NCI-H345 treated with DMSO at 0.1 percent for 48 hours (cell line): ENCODE measurements around the gene CNGA1.

Experiments used
- DNase-seq: peaks from one replicate; lab custom pipeline; 2025; ENCODE audit not compliant: unreplicated experiment; lab: John Stamatoyannopoulos, UW

Gene CNGA1

GRCh38 chr4:48016141-48017107 lies at the start of gene CNGA1, which contains the start of gene NIPAL1:
Gene CNGA1 (minus strand): TSS chr4:48016681. CDS start chr4:47952689, 63,992 bp downstream.
Gene NIPAL1 (plus strand): TSS chr4:48016772. CDS start chr4:48016840, 68 bp downstream.
- DNase-seq, result peak; percentile 68

GRCh38 chr4:48065587-48066052 lies 49.1 kb upstream of the CNGA1 start:
- DNase-seq, result no peak

- no peak for DNase-seq
Measured at GRCh38 chr4:48064349-48064748, 47.9 kb upstream of the CNGA1 start.

GRCh38 chr4:48058617-48059530 lies 42.4 kb upstream of the CNGA1 start:
- no peak for DNase-seq

DNA sequence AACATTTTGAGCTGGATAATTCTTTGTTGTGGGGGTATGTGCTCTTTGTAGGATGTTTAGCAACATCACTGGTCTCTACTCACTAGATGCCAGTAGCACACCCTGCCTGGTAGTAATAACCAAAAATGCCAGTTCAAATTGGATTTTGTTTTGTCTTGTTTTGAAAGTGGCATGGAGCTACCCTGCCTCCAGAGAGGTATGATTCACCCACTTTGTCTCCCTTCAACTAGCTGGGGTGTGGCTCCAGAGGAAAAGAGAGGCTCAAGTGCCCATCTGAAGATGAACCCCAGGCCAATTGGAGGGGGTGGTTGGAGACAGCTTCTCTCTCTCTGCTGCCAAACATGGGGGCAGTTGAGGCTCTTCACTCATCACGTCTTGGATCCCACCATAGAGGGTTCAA lies 34.6 kb upstream of the CNGA1 start:
- DNase-seq, result no peak

GRCh38 chr4:48049483-48049882 lies 33.0 kb upstream of the CNGA1 start:
- DNase-seq, result no peak

DNA sequence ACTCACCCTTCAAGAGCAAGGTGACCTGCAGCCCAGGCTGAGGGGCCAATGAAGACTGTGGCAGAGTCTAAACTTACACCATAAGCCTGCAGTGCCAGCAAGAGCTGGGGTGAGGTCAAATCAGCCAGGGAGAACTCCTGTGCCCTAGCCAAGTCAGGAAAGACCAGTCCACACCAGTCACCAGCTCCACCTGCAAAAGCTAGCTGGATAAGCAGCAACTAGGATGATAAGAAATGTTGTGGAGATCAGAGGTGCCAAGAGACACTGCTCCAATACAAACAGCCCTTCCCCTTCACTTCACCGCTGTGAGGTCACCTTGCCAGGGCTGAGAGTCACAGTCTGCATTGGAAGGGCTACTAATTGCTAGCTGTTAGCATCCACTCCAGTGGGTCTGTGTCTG lies 31.4 kb upstream of the CNGA1 start:
- DNase-seq, result no peak

GRCh38 chr4:48047421-48047844 lies 31.0 kb upstream of the CNGA1 start:
- no peak for DNase-seq

DNA sequence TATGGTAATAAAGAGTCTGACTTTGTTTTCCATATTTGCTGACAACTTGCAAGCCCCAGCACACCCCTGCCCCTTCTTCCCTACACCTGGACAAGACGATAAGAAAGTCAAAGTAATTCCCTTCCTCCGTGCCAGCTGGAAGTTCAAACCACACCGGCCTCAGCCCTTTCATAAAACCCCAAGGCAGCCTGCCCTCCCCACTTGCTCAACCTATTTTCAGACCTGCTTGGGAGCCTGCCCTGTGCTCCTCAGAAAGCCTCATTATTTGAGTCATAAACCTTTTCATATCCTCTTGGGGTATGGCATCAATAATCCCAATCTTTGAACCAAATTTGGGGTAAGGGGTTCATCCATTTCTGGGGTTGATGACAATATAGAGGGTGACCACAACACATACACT lies 29.6 kb upstream of the CNGA1 start:
- no peak for DNase-seq

DNA sequence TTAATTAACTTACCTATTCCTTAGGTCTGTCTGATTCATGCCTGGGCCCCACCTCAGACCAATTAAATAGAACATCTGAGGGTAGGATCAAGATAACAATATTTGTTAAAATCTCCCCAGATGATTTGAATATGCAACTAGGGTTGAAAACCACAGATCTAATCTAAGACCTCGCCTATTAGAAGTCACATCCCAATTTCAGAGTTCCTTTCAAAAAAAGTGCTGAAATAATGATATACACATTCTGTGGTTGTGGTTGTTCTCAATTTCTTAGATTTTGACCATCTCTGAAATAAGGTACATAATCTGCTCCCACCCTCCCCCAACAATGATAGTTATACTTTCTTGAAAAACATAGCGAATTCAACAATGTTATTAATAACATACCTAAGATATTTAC lies 27.8 kb upstream of the CNGA1 start:
- DNase-seq, result no peak

- no peak for DNase-seq
Measured at GRCh38 chr4:48043504-48043903, 27.0 kb upstream of the CNGA1 start.

DNA sequence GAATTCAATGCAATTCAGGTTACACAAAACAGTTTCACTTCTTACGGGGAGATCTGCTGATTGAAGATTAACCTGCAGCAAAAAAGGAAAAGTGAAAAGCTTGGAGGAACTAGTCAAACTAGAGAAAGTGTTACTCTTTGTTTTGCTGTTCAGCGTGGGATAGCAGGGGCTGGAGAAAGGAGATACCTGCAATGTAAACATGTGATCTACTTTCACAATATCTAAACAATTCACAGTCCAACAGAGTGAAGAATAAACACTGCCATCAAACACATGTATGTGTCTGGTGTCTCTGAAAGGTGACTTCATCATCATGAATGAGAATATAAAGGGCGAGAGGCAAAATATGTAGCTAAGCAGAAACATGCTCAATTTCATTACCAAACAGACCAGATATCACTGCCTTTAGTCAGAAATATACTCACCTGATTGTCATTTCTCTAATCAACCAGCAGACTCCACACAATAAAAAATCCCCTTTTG lies 26.5 kb upstream of the CNGA1 start:
- DNase-seq, result no peak

GRCh38 chr4:48041535-48042137 lies 25.2 kb upstream of the CNGA1 start:
- no peak for DNase-seq

- no peak for DNase-seq
Measured at GRCh38 chr4:48039561-48039960, 23.1 kb upstream of the CNGA1 start.

- no peak for DNase-seq
Measured at GRCh38 chr4:48038666-48039065, 22.2 kb upstream of the CNGA1 start.

GRCh38 chr4:48037117-48037462 lies 20.6 kb upstream of the CNGA1 start:
- no peak for DNase-seq

- DNase-seq, result no peak
Measured at GRCh38 chr4:48035952-48036351, 19.5 kb upstream of the CNGA1 start.

DNA sequence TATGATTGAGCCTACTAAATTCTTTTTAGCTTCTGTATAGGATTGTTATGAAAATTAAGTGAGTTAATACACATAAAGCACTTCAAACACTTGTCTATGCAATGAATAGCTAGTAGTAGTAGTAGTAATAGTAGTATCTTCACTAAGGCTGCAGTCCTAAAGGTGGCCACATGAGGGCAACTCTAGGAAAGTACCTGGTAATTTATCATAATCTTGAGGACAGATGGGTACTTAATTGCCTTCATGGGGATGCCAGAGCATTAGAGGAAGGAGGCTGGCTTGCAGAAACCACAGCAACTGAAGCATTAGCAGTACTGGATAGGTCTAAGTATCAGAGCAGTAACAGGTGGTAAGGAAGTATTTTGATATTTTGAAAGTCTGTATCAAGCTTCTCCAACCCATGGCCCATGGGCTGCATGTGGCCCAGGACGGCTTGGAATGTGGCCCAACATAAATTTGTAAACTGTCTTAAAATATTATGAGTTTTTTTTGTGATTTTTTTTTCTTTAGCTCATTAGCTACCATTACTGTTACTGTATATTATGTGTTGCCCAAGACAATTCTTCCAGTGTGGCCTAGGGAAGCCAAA lies 17.4 kb upstream of the CNGA1 start:
- DNase-seq, result no peak

DNA sequence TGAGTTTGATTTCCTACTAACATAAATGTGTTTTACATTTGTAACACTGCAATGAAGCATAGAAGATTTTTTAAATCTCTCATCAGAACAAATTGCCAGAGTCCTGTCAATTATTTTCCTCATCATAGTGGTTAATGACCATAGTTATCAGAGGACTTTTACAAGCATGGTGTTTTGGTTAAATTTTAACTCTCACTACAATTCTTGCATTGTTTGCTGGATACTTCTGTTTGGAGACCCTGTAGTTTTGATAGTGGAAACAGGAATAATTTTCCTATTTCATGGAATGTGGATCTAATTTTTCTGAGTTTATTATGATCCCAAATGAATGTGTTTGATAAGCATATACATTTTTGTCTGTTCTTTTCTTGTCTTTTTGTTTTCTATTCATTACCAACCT lies 16.9 kb upstream of the CNGA1 start:
- no peak for DNase-seq

DNA sequence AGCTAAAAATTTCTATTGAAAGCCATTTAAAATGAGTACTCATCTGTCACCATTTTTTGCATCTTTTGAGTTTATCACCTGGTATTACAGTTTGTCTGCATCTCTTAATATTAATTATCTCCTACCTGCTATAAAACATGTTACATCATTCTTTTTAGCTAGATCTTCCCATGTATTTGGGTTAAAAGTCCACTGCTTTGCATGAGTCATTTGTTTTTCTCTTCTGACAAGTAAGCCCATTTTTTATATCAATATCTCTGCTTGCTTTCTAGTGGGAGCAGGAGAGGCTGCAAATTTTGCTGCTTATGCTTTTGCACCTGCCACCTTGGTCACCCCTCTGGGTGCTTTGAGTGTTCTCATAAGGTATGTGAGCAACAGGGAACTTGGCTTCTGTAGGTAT lies 16.2 kb upstream of the CNGA1 start:
- no peak for DNase-seq
